Hematopoietic multipotent progenitor cell treated with erythropoietin and hydrocortisone succinate and interleukin-3 and kit ligand, for 6 days (in vitro differentiated cells): ENCODE measurements around the gene FBF1.

ENCODE experiments used
- DNase-seq: peaks from one replicate; pipeline ENCODE4 v3.0.0-alpha.2; 2015

Gene FBF1

GRCh38 chr17:75945211-75945610, 4.4 kb upstream of the FBF1 start:
- DNase-seq, result no peak

DNA sequence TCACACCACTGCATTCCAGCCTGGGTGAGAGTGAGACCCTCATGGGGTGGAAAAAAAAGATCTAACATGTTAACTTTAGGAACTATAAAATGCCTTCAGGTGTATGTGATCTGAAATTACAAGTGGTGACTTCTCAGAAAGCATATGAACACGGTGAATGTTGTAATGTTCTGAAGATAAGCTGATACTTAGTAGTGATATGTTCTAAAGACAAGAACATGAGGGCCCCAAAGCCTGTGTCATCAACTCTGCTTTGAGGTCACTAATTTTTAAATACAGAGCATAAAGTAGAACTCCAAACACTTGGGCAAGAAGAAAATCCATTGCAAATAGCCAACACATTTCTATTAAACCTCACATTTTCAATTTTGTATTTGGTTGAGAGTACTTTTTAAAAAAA, 2.6 kb upstream of the FBF1 start:
- peak; percentile 57 for DNase-seq

DNA sequence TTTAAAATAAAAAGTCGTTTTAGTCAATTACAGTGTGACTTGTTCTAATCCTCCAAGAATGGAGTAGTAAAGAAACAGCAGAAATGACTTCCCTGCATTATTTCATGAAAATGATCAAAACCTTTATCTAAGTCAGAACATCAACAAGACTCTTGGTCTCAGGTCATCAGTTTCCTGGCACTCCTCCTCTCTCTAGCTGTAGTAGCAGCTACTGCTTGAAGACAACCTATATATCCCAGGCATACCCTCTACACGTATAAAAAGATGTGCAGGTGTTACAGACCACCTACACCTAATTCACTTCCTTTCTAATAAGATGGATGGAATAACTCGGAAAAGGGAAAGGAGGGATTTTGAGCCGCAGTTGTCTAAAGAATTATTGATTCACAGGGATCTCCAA, 1.6 kb upstream of the FBF1 start:
- no peak for DNase-seq

- DNase-seq, result no peak
Measured at GRCh38 chr17:75941442-75941819, 589 bp upstream of the FBF1 start.

DNA sequence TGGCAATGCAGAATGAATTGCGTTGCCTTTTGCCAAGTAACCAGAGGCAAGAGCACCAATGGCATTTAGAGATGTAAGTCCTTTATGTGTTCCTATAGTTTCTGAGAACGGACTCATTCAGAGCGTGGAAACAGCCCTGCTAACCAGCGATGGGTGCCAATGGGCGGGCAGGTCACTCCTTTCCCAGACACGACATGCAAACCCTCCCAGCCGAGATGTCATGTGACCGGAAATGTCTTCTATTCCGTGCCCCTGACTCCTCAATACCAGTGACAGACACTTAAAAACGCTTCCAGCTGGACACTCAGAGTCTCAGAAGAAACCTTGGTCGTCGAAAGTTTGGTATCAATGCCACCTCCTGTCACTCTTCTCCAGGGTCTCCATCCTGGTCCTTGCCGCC, 3.2 kb downstream of the FBF1 start:
- DNase-seq, result no peak

- no peak for DNase-seq
Measured at GRCh38 chr17:75933808-75934207, 7.0 kb downstream of the FBF1 start.

GRCh38 chr17:75932852-75933251, 8.0 kb downstream of the FBF1 start:
- DNase-seq, result no peak

- DNase-seq, result no peak
Measured at GRCh38 chr17:75931062-75931461, 9.8 kb downstream of the FBF1 start.

DNA sequence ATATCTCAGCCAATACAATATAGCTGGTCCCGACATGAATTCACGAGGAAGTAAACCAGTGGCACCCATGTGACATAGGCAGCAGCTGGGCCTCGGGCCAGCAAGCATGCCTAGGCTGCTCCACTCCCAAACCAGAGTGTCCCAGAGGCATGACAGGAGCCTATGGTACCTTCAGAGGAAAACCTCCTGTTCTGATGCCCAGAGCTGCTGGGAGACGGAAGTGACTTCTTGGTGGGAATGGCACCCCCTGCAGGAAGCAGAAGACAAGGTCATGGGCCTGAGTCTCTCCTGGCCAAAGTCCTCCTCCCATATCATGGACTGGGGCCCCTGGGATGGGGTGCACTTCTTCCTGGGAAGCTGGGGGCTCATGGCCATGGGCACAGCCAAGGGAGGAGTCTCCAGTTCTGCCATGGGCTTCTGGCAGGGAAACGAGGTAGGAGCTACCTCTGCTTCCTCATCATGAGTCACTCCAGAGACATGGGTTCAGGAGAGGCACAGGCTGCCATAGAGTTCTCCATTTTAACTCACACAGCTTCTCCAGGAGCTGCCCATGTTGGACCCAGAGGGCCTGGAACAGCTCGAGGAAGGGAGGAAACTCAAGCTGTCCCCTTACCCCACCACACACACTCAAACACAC, 13.4 kb downstream of the FBF1 start:
- peak; percentile 63 for DNase-seq

- DNase-seq, result no peak
Measured at GRCh38 chr17:75926456-75926855, 14.4 kb downstream of the FBF1 start.

DNA sequence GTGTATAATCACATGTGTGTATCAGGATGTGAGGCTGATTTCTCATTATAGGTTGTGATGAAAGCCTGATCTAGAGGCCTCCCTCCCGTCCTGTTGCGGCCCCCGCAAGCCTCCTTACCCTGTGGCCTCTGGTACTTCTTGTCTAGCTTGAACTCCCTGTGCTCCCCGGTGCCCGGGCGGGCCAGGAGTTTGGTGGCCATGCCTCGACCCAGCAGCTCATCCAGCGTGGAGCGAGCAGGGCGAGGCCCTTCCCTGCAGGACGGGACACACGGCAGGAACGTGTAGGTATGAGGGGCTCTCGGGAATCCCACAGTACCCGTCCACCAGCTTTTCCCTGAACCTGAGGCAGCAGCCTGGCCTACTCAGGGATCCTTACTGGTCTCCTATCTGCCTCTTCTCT, 14.9 kb downstream of the FBF1 start:
- DNase-seq, result no peak

DNA sequence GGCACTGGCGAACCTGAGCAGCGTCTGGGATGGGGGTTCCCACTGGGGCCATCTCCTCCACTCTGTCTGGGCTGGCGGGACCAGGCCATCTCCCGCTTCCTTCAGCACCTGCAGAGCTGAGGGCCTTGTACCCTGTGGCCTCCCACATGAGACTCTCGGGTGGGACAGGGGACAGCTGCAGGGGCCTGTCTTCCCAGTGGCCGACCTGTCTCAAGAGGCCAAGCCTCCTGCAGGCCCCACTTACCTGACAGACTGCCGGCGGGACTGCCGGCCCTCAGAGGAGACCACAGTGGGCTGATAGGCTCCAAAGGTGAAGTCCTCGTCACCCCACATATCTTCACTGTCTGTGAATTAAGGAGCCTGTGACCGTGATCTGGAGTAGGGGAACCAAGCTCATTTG, 15.7 kb downstream of the FBF1 start:
- no peak for DNase-seq

GRCh38 chr17:75922963-75923874, 17.6 kb downstream of the FBF1 start:
- no peak for DNase-seq

- no peak for DNase-seq
Measured at GRCh38 chr17:75922173-75922961, 18.5 kb downstream of the FBF1 start.

- DNase-seq, result no peak
Measured at GRCh38 chr17:75921596-75921995, 19.2 kb downstream of the FBF1 start.

- DNase-seq, result no peak
Measured at GRCh38 chr17:75920045-75920560, 20.7 kb downstream of the FBF1 start.

DNA sequence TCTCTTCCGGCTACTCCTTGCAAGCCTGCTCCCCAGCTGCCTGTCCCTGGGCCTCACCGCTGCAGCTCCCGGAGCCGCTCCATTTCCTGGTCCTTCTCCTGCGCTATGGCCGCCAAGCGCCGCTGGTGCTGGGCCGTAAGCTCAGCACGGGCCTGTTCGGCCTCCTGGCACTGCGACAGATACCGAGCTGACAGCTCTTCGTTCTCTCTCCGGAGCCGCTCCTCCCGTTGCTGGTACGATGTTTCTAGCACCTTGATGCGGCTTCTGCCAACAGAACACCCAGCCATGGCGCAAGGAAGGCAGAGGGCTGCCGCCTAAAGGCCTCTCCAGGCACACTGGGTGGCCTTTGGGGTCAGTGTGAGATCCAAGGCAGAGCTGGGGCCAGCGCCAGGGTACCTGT, 21.2 kb downstream of the FBF1 start:
- DNase-seq, result no peak

DNA sequence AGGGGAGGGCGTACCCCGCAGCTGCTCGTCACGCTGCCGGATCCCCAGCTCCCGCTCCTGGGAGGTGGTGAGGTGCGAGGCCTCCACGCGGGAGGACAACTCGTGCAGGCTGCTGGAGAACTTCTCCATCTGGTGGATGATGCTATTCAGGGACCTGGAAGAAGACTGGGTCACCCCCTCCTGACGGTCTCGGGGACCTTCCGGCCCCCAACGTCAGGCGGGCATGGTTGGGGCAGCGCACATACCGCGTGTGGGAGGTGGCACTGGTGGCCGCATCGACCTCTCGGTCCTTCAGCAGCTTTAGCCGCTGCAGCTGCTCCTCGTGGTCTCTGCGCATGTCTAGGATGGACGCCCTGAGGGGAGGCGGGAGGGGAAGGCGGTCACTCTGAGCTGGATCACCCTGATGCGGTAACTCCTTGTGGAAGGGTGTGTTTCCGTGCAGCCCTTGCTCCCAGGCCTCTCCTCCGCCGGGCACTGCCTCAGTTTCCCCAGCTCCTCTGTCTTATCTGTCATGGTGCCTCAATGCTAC, 22.9 kb downstream of the FBF1 start:
- DNase-seq, result no peak

- DNase-seq, result no peak
Measured at GRCh38 chr17:75917141-75917916, 23.5 kb downstream of the FBF1 start.

- no peak for DNase-seq
Measured at GRCh38 chr17:75915268-75915667, 25.6 kb downstream of the FBF1 start.

DNA sequence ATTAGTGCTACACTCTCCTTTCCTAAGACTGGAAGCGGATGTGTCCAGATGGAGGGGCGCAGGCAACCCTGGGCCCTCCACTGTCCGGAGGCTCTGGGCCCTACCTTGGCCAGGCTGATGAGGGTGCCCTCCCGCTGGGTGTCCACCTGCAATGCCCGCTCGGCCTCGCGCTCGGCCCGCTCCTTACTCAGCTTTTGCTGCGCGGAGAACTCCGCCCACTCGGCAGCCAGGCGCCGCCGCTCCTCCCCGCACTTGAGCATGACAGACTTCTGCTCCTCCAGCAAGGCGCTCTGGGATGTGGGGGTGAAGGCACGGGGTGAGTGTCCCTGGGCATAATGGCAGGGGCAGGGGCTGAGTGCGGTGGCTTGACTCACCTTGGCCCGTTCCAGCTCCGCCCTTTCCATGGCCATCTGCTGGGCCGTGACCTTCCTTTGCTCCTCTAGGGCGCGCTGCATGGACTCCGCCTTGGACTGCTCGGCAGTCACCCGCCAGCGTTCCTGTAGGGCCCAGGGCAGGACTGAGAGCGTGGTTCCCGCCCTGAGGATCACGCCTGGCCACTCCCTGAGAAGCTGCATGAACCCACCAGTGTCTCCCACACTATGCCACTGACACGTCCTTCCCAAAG, 26.1 kb downstream of the FBF1 start:
- no peak for DNase-seq
